ENCODE measurements around the gene DBH.

DBH gene

DNA sequence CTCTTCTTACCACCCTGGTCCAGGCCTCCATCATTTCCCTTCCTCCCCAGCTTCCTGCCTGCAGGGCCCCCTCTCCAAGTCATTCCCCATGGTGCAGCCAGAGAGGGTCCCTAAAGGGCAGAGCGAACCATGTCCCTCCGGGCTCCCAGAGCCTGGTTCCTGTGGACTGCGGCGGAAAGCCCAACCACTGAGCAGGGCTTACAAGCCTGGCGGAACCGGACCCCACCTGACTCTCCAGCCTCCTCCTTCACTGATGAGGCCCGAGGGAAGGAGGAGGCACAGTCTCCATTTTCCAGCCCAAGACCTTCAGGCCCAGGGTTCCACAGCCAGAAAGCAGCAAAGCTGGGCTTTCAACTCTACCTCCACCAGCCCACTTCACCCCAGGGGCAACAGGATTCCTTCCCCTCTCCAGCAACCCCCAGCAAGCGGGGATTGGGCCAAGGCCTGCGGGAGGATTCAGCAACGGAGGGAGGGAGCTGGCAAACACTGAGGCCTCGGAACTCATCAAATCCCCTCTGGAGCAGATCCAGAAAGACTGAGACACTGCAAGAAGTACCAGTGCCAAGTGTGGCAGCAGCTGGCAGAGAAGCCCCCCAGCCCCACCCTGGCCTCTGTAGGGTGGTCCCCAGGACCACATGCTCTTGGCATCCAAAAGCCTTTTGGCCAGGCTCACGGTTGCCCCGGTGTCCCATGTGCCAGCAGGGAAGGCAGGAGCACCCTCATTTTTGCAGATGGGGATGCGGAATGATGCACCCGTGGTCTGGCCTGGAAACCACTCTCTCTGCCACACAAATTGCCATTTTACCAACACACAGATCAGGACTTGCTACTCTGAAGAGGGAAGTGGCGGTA, 30.1 kb upstream of the DBH start:
- no peak for TF ChIP-seq CREB1 (IDR thresholded peaks at IDR 0.05; ENCODE audit: low read depth)
- no peak for TF ChIP-seq YY1 (IDR thresholded peaks at IDR 0.05; ENCODE audit: low read depth)
- no peak for TF ChIP-seq ZBTB7A (IDR thresholded peaks at IDR 0.05; ENCODE audit: low read depth)

DNA sequence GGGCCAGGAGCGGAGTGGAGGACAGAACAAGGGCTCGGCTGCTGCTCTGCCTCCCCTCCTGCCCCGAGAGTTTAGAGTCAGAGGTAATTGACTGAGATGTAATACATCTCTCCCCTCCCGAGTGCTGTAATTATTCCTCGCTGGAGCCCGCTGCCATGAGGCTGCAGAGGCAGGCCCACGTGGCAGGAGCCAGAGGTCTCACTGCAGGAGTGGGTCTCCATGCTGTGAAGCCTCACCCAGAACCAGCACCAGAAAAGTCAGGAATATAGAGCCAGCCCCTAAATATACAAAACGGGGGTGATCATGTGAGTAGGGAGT, 29.5 kb upstream of the DBH start:
- TF ChIP-seq, protein P1, sequence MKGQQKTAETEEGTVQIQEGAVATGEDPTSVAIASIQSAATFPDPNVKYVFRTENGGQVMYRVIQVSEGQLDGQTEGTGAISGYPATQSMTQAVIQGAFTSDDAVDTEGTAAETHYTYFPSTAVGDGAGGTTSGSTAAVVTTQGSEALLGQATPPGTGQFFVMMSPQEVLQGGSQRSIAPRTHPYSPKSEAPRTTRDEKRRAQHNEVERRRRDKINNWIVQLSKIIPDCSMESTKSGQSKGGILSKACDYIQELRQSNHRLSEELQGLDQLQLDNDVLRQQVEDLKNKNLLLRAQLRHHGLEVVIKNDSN (IDR thresholded peaks at IDR 0.05): no peak
- TF ChIP-seq TAF1 (IDR thresholded peaks at IDR 0.05; ENCODE audit: low read depth) (no peak), EGR1 (IDR thresholded peaks at IDR 0.05) (no peak), CREB1 (IDR thresholded peaks at IDR 0.05; ENCODE audit: low read depth) (no peak)
- TF ChIP-seq, protein P2, sequence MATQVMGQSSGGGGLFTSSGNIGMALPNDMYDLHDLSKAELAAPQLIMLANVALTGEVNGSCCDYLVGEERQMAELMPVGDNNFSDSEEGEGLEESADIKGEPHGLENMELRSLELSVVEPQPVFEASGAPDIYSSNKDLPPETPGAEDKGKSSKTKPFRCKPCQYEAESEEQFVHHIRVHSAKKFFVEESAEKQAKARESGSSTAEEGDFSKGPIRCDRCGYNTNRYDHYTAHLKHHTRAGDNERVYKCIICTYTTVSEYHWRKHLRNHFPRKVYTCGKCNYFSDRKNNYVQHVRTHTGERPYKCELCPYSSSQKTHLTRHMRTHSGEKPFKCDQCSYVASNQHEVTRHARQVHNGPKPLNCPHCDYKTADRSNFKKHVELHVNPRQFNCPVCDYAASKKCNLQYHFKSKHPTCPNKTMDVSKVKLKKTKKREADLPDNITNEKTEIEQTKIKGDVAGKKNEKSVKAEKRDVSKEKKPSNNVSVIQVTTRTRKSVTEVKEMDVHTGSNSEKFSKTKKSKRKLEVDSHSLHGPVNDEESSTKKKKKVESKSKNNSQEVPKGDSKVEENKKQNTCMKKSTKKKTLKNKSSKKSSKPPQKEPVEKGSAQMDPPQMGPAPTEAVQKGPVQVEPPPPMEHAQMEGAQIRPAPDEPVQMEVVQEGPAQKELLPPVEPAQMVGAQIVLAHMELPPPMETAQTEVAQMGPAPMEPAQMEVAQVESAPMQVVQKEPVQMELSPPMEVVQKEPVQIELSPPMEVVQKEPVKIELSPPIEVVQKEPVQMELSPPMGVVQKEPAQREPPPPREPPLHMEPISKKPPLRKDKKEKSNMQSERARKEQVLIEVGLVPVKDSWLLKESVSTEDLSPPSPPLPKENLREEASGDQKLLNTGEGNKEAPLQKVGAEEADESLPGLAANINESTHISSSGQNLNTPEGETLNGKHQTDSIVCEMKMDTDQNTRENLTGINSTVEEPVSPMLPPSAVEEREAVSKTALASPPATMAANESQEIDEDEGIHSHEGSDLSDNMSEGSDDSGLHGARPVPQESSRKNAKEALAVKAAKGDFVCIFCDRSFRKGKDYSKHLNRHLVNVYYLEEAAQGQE (IDR thresholded peaks at IDR 0.05; ENCODE audit: low read depth): no peak

DNA sequence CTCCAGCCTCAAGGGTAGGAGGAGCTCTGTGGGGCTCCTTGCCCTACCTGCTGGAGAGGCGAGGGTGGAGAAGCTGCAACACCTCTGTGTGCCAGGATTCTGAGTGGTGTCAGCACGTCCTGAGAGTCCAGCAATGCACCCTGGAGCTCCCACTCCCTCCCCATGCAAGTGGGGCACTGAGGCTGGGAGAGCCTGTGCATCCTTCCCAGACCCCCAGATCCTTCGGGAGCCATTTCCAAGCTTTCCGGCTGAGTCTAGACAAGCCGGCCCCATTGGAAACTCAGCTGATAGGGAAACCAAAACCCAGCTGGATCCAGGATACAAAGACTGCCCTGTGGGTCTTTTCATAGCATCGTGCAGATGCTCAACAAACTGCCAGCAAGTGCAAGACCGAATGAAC, 28.8 kb upstream of the DBH start:
- no peak for TF ChIP-seq YY1 (IDR thresholded peaks at IDR 0.05; ENCODE audit: low read depth)

DNA sequence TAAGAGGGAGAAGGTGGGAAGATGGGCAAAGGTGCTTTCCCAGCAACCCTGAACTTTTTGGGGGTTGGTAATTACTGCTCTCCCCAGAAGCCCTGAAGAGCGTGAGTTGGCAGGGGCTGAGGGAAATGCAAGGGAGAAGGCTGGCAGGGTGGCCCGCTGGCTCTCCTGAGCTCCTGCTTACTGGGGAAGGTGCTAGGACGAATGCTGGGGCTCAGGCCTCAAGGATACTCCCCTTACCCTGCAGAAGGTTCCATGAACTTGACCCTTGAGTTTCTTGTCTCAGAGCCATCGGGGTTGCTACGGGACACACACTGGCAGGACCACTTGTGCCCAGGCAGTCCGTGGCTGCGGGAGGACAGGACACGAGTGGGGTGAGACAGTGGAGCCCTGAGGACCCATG, 28.2 kb upstream of the DBH start:
- TF ChIP-seq NFIC (IDR thresholded peaks at IDR 0.05): no peak
- TF ChIP-seq, protein P2 (IDR thresholded peaks at IDR 0.05; ENCODE audit: low read depth): no peak
- TF ChIP-seq, protein P1 (IDR thresholded peaks at IDR 0.05): no peak
- TF ChIP-seq TEAD4 (IDR thresholded peaks at IDR 0.05): no peak
- no peak for TF ChIP-seq FOXM1 (IDR thresholded peaks at IDR 0.05; ENCODE audit: borderline replicate concordance, low read depth)
- TF ChIP-seq CEBPB (IDR thresholded peaks at IDR 0.05): no peak
- TF ChIP-seq TAF1 (IDR thresholded peaks at IDR 0.05; ENCODE audit: low read depth): no peak
- TF ChIP-seq YY1 (IDR thresholded peaks at IDR 0.05; ENCODE audit: low read depth): no peak
- TF ChIP-seq TCF12 (IDR thresholded peaks at IDR 0.05; ENCODE audit: low read depth): no peak
- no peak for TF ChIP-seq ZBTB7A (IDR thresholded peaks at IDR 0.05; ENCODE audit: low read depth)
- no peak for TF ChIP-seq EGR1 (IDR thresholded peaks at IDR 0.05)
- TF ChIP-seq RAD21 (IDR thresholded peaks at IDR 0.05; ENCODE audit: low read depth): no peak
- TF ChIP-seq EP300 (IDR thresholded peaks at IDR 0.05; ENCODE audit: borderline replicate concordance): no peak
- TF ChIP-seq, protein P3, sequence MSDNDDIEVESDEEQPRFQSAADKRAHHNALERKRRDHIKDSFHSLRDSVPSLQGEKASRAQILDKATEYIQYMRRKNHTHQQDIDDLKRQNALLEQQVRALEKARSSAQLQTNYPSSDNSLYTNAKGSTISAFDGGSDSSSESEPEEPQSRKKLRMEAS (IDR thresholded peaks at IDR 0.05): no peak
- TF ChIP-seq CREB1 (IDR thresholded peaks at IDR 0.05; ENCODE audit: low read depth): no peak

DNA sequence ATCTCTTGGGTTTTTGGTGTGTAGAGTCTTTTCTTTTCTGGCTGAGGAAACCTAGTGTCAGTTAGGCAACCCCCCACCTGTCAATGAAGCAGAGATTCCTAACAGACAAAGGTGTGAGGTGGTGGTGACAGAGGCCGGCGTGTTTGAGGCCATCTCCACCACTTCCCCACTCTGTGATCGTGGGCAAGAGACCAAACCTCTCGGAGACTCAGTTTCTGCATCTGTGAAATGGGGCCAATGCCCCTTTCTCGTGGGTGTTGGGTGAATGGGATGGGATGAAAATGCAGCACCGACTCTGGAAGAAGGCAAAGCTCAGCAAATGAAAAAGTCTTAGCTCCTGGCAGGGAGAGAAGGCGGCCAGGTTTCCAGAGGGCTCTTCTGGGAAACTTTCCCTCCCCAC, 27.8 kb upstream of the DBH start:
- TF ChIP-seq TCF12 (IDR thresholded peaks at IDR 0.05; ENCODE audit: low read depth) (no peak), ZBTB7A (IDR thresholded peaks at IDR 0.05; ENCODE audit: low read depth) (no peak), RAD21 (IDR thresholded peaks at IDR 0.05; ENCODE audit: low read depth) (no peak), TAF1 (IDR thresholded peaks at IDR 0.05; ENCODE audit: low read depth) (no peak), NFIC (IDR thresholded peaks at IDR 0.05) (no peak), YY1 (IDR thresholded peaks at IDR 0.05; ENCODE audit: low read depth) (no peak), EP300 (IDR thresholded peaks at IDR 0.05; ENCODE audit: borderline replicate concordance) (no peak), FOXM1 (IDR thresholded peaks at IDR 0.05; ENCODE audit: borderline replicate concordance, low read depth) (no peak), TEAD4 (IDR thresholded peaks at IDR 0.05) (no peak), CREB1 (IDR thresholded peaks at IDR 0.05; ENCODE audit: low read depth) (no peak)
- TF ChIP-seq, protein P2 (IDR thresholded peaks at IDR 0.05; ENCODE audit: low read depth): no peak
- TF ChIP-seq, protein P3 (IDR thresholded peaks at IDR 0.05): no peak
- TF ChIP-seq, protein P1 (IDR thresholded peaks at IDR 0.05): no peak

Data from Ishikawa (cell line).